H1 (cell line): ENCODE results near the gene NAA38. TPM values are rescaled to one million over a fixed set of nuclear protein-coding genes. Genes with fewer than 3 reads are reported as not detected.

ENCODE experiments used
- ASH2L ChIP-seq: fragments of 200-600, 300-600 bp; sonication (generic); IDR thresholded peaks from one replicate; pipeline ENCODE4 v1.7.1; 2017; ENCODE audit warnings: low read length
- CBX8 ChIP-seq: fragments of 300-800, 300-1000 bp; sonication (generic); IDR thresholded peaks from 2 replicates; pipeline ENCODE4 v1.7.1; 2016; ENCODE audit warnings: low read depth, low read length, borderline replicate concordance
- CEBPB ChIP-seq: IDR thresholded peaks from 2 replicates; pipeline ENCODE4 v1.6.1; 2012; ENCODE audit warnings: low read depth, low read length
- CREB1 ChIP-seq: IDR thresholded peaks from 2 replicates; pipeline ENCODE4 v1.6.1; 2012; ENCODE audit warnings: inconsistent platforms
- EP300 ChIP-seq, 2 experiments: IDR thresholded peaks; 1 replicate in 1 of 2; 2 replicates in 1 of 2; pipeline ENCODE4 v1.6.1; 2011 to 2012; ENCODE audit warnings: low read depth in 2 of 2, low read length in 2 of 2, mild to moderate bottlenecking in 2 of 2, borderline replicate concordance in 1 of 2, inconsistent platforms in 1 of 2, moderate library complexity in 1 of 2
- JUN ChIP-seq: IDR thresholded peaks from 2 replicates; pipeline ENCODE4 v1.6.1; 2011; ENCODE audit warnings: low read depth, mild to moderate bottlenecking, improper control_type of control experiment, low read length
- MAFK ChIP-seq: IDR thresholded peaks from 2 replicates; pipeline ENCODE4 v1.6.1; 2012; ENCODE audit warnings: low read depth, mild to moderate bottlenecking, improper control_type of control experiment, low read length
- MAX ChIP-seq: IDR thresholded peaks from 2 replicates; pipeline ENCODE4 v1.6.1; 2012; ENCODE audit warnings: inconsistent platforms
- NANOG ChIP-seq: IDR thresholded peaks from 2 replicates; pipeline ENCODE4 v1.6.1; 2011; ENCODE audit warnings: low read length, low read depth, mild to moderate bottlenecking, inconsistent platforms; ENCODE audit not compliant: insufficient read depth, poor library complexity, severe bottlenecking
- NRF1 ChIP-seq: IDR thresholded peaks from 2 replicates; pipeline ENCODE4 v1.6.1; 2011; ENCODE audit warnings: mild to moderate bottlenecking, low read depth, low read length, improper control_type of control experiment
- POLR2A ChIP-seq, 2 experiments: IDR thresholded peaks; 1 replicate in 1 of 2; 2 replicates in 1 of 2; pipeline ENCODE4 v1.6.1; 2011; ENCODE audit warnings: low read depth in 2 of 2, low read length in 2 of 2, mild to moderate bottlenecking in 2 of 2; ENCODE audit errors: control extremely low read depth in 1 of 2
- POU5F1 ChIP-seq: IDR thresholded peaks from 2 replicates; pipeline ENCODE4 v1.6.1; 2011; ENCODE audit warnings: low read depth, mild to moderate bottlenecking, low read length, moderate library complexity
- RAD21 ChIP-seq, 2 experiments: IDR thresholded peaks in 1 of 2; conservative IDR thresholded peaks in 1 of 2; 2 replicates each; pipeline ENCODE4 v1.6.1; 2011; ENCODE audit warnings: low read depth in 2 of 2, low read length in 2 of 2, improper control_type of control experiment in 1 of 2, inconsistent platforms in 1 of 2, mild to moderate bottlenecking in 1 of 2, moderate library complexity in 1 of 2
- RFX5 ChIP-seq: IDR thresholded peaks from 2 replicates; pipeline ENCODE4 v1.6.1; 2011; ENCODE audit warnings: low read depth, low read length, improper control_type of control experiment, borderline replicate concordance
- RXRA ChIP-seq: IDR thresholded peaks from 2 replicates; pipeline ENCODE4 v1.6.1; 2011; ENCODE audit warnings: low read depth, mild to moderate bottlenecking, low read length, moderate library complexity; ENCODE audit not compliant: insufficient read depth
- SAP30 ChIP-seq: fragments of 300-600 bp; sonication (generic); IDR thresholded peaks from 2 replicates; pipeline ENCODE4 v1.7.1; 2012; ENCODE audit warnings: low read length, moderate library complexity, mild to moderate bottlenecking, inconsistent platforms; ENCODE audit not compliant: insufficient read depth, insufficient replicate concordance
- SIN3A ChIP-seq, 2 experiments: IDR thresholded peaks in 1 of 2; conservative IDR thresholded peaks in 1 of 2; 2 replicates each; pipeline ENCODE4 v1.6.1; 2011 to 2012; ENCODE audit warnings: low read length in 2 of 2, improper control_type of control experiment in 1 of 2, low read depth in 1 of 2, mild to moderate bottlenecking in 1 of 2
- SIX5 ChIP-seq: IDR thresholded peaks from 2 replicates; pipeline ENCODE4 v1.6.1; 2011; ENCODE audit warnings: mild to moderate bottlenecking, low read depth, low read length
- TAF7 ChIP-seq: optimal IDR thresholded peaks from 2 replicates; pipeline ENCODE3; 2011; ENCODE audit warnings: low read depth, mild to moderate bottlenecking, inconsistent platforms, low read length, moderate library complexity, borderline replicate concordance
- TCF12 ChIP-seq: IDR thresholded peaks from 2 replicates; pipeline ENCODE4 v1.6.1; 2011; ENCODE audit warnings: low read depth, mild to moderate bottlenecking, low read length
- TEAD4 ChIP-seq: IDR thresholded peaks from 2 replicates; pipeline ENCODE4 v1.6.1; 2012; ENCODE audit warnings: low read depth, low read length, inconsistent platforms, mixed read lengths
- YY1 ChIP-seq: IDR thresholded peaks from 2 replicates; pipeline ENCODE4 v1.6.1; 2011; ENCODE audit warnings: low read depth, mild to moderate bottlenecking, low read length
- polyA plus RNA-seq, 7 experiments: library from polyadenylated mRNA; depleted of rRNA in 3 of 7; stranded (reverse) in 5 of 7; unstranded in 2 of 7; fragments of >200 nt in 5 of 7; fragments of 200-250 nt in 2 of 7; gene quantifications; 1 replicate in 5 of 7; 2 replicates in 1 of 7; 4 replicates in 1 of 7; pipeline versions ENCODE4 v1.2.1 to v1.2.3, GENCODE V29; 2011 to 2013; ENCODE audit warnings: missing spikeins in 2 of 7, mixed read lengths in 2 of 7
- total RNA-seq: library from RNA; stranded (reverse); fragmentation: NEBNext Ultra II Directional; extraction: Animal tissue kit (Norgen Biotek cat#: 25700); gene quantifications from 2 replicates; pipeline ENCODE4 v1.2.1, GENCODE V29; 2021
- TF ChIP-seq, protein P1 (sequence below): IDR thresholded peaks from 2 replicates; pipeline ENCODE4 v1.6.1; 2011; ENCODE audit warnings: low read depth, mild to moderate bottlenecking, low read length; ENCODE audit not compliant: insufficient read depth

NAA38 gene
- total and polyA plus RNA-seq, 2 of the 8 experiments (the other 6 are each of a cell fraction or from before 2014, with no cell fraction given): 30.2 to 109 TPM

GRCh38 chr17:7842380-7843256 lies 14.7 kb downstream of the NAA38 start (continued):
- TF ChIP-seq MAX (no peak; the same call in 1 of the 2 replicates), RXRA (no peak), TCF12 (no peak), NRF1 (no peak), EP300 (IDR thresholded peaks at IDR 0.05; ENCODE audit: borderline replicate concordance in 1 of 2, low read depth in 2 of 2, low read length in 2 of 2) (no peak), ASH2L (no peak), SAP30 (peak; percentile 50), YY1 (no peak), CBX8 (no peak), NANOG (no peak), POU5F1 (no peak), RAD21 (IDR thresholded peaks at IDR 0.05 in 1 of 2, conservative IDR thresholded peaks at IDR 0.05 in 1 of 2; ENCODE audit: low read depth in 2 of 2, low read length in 2 of 2) (no peak), MAFK (no peak), RFX5 (no peak), SIN3A (conservative IDR thresholded peaks at IDR 0.05 in 1 of 2, IDR thresholded peaks at IDR 0.05 in 1 of 2; ENCODE audit: low read depth in 1 of 2, low read length in 2 of 2) (no peak), CREB1 (0 out of 2 replicates have a peak, but pooled peaks have one; percentile 8), SIX5 (no peak), TEAD4 (peak; percentile 81), POLR2A (IDR thresholded peaks at IDR 0.05; ENCODE audit: control extremely low read depth in 1 of 2, low read depth in 2 of 2, low read length in 2 of 2) (no peak), TAF7 (no peak), CEBPB (no peak), JUN (no peak)
- TF ChIP-seq, protein P1, sequence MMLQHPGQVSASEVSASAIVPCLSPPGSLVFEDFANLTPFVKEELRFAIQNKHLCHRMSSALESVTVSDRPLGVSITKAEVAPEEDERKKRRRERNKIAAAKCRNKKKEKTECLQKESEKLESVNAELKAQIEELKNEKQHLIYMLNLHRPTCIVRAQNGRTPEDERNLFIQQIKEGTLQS: no peak
